A549 (cell line): ENCODE results near the gene NUAK1. TPM values are rescaled to one million over a fixed set of nuclear protein-coding genes. Genes with fewer than 3 reads are reported as not detected.

Source experiments
- ATAC-seq, 2 experiments: fragments of 200-7000 bp in 1 of 2; fragments of >200 bp in 1 of 2; cut with Nextera tagmentation in 1 of 2; cut with Tn5 transposase in 1 of 2; 3 replicates each; pipeline versions ENCODE4 v1.8.0 to v1.9.1; 2018 to 2020; ENCODE audit warnings: mild to moderate bottlenecking in 1 of 2, moderate library complexity in 1 of 2
- CTCF ChIA-PET: fragments of 300-600 bp; sonication (Branson Sonifier 250); formaldehyde crosslinking; extraction: SDS; loops from one replicate; lab custom pipeline; 2021; ENCODE audit warnings: antibody characterized with exemption, inconsistent platforms; lab: Yijun Ruan, JAX
- POLR2A ChIA-PET: fragments of 350-600 bp; formaldehyde crosslinking; extraction: SDS; loops from one replicate; lab custom pipeline; 2021; ENCODE audit warnings: antibody characterized with exemption, inconsistent platforms; lab: Yijun Ruan, JAX
- DNase-seq, 2 experiments: peaks; one replicate each; pipeline versions ENCODE4 v3.0.0 to v3.0.0-alpha.2; 2011 to 2016; ENCODE audit warnings: low read depth in 1 of 2, low spot score in 1 of 2
- FAIRE-seq: peaks from 2 replicates; lab custom pipeline; 2011; peaks lifted over from hg19 to GRCh38; lab: Jason Lieb, UNC
- H3K27ac ChIP-seq, 2 experiments: fragments of >200 bp; sonication (Bioruptor Twin); formaldehyde crosslinking; 3 replicates each; pipeline ENCODE4 v1.5.1; 2016 to 2017
- H3K4me1 ChIP-seq: fragments of >200 bp; sonication (Bioruptor Twin); formaldehyde crosslinking; 3 replicates; pipeline ENCODE4 v1.6.1; 2016
- H3K4me2 ChIP-seq: fragments of >200 bp; sonication (Bioruptor Twin); formaldehyde crosslinking; 3 replicates; pipeline ENCODE4 v1.6.1; 2016
- H3K4me3 ChIP-seq: fragments of >200 bp; sonication (Bioruptor Twin); formaldehyde crosslinking; 3 replicates; pipeline ENCODE4 v1.5.1; 2016
- H3K9me3 ChIP-seq: fragments of >200 bp; sonication (Bioruptor Twin); formaldehyde crosslinking; 3 replicates; pipeline ENCODE4 v1.6.1; 2016
- ATOH8 ChIP-seq: fragments of 250-450 bp; sonication (Bioruptor Pico); IDR thresholded peaks from 2 replicates; pipeline ENCODE4 v1.5.0; 2020; ENCODE audit warnings: low read depth, mild to moderate bottlenecking, moderate library complexity
- BCL3 ChIP-seq: fragments of >200 bp; sonication (Bioruptor Twin); formaldehyde crosslinking; IDR thresholded peaks from 3 replicates; pipeline ENCODE4 v1.6.1; 2016
- CHD4 ChIP-seq: fragments of 200-600 bp; sonication (generic); IDR thresholded peaks from 2 replicates; pipeline ENCODE4 v1.6.1; 2016; ENCODE audit warnings: antibody characterized with exemption, mild to moderate bottlenecking, borderline replicate concordance
- ELK1 ChIP-seq: fragments of 150-350 bp; IDR thresholded peaks from 2 replicates; pipeline ENCODE4 v1.6.1; 2014; ENCODE audit warnings: low read depth, mild to moderate bottlenecking, low read length
- EP300 ChIP-seq, 2 experiments: fragments of >200 bp; sonication (Bioruptor Twin); formaldehyde crosslinking; IDR thresholded peaks; 2 replicates in 1 of 2; 3 replicates in 1 of 2; pipeline ENCODE4 v1.6.1; 2016 to 2017
- FOSL2 ChIP-seq, 2 experiments: fragments of 450-650 bp in 1 of 2; fragments of >200 bp in 1 of 2; sonication (Bioruptor Twin) in 1 of 2; formaldehyde crosslinking; IDR thresholded peaks; 2 replicates each; pipeline versions ENCODE4 v1.5.0 to v1.6.1; 2016 to 2020; ENCODE audit warnings: mild to moderate bottlenecking in 1 of 2, moderate library complexity in 1 of 2
- HDAC2 ChIP-seq: fragments of 200-600 bp; sonication (generic); IDR thresholded peaks from 2 replicates; pipeline ENCODE4 v1.6.1; 2016
- HMGXB4 ChIP-seq: fragments of 250-450 bp; sonication (Bioruptor Pico); IDR thresholded peaks from 2 replicates; pipeline ENCODE4 v1.5.0; 2021; ENCODE audit warnings: mild to moderate bottlenecking, moderate library complexity, borderline replicate concordance
- JUN ChIP-seq, 2 experiments: fragments of >200 bp; sonication (Bioruptor Twin); formaldehyde crosslinking; IDR thresholded peaks; 2 replicates in 1 of 2; 3 replicates in 1 of 2; pipeline ENCODE4 v1.6.1; 2016 to 2017
- KDM5A ChIP-seq: fragments of 200-600 bp; sonication (generic); IDR thresholded peaks from 2 replicates; pipeline ENCODE4 v1.6.1; 2016; ENCODE audit warnings: antibody characterized with exemption, mild to moderate bottlenecking
- NFE2L2 ChIP-seq: fragments of 150-350 bp; conservative IDR thresholded peaks from 2 replicates; pipeline ENCODE4 v1.6.1; 2014; ENCODE audit warnings: low read length
- PBX3 ChIP-seq: IDR thresholded peaks from 2 replicates; pipeline ENCODE4 v1.6.1; 2012
- PHF8 ChIP-seq: fragments of 200-600 bp; sonication (generic); IDR thresholded peaks from 2 replicates; pipeline ENCODE4 v1.6.1; 2016; ENCODE audit warnings: low read depth, mild to moderate bottlenecking, antibody characterized with exemption, moderate library complexity, borderline replicate concordance
- POLR2AphosphoS2 ChIP-seq: conservative IDR thresholded peaks from 2 replicates; pipeline ENCODE4 v1.6.1; 2012; ENCODE audit warnings: low read length, improper control_type of control experiment, inconsistent platforms
- RAD21 ChIP-seq, 2 experiments: fragments of >200 bp in 1 of 2; sonication (Bioruptor Twin) in 1 of 2; formaldehyde crosslinking in 1 of 2; IDR thresholded peaks in 1 of 2; conservative IDR thresholded peaks in 1 of 2; 2 replicates in 1 of 2; 3 replicates in 1 of 2; pipeline ENCODE4 v1.6.1; 2012 to 2018; ENCODE audit warnings: inconsistent platforms in 1 of 2
- RARB ChIP-seq: fragments of 250-450 bp; sonication (Bioruptor Pico); IDR thresholded peaks from 2 replicates; pipeline ENCODE4 v1.8.0; 2021; ENCODE audit warnings: mild to moderate bottlenecking, moderate library complexity
- ZC3H11A ChIP-seq: fragments of 450-650 bp; IDR thresholded peaks from 2 replicates; pipeline ENCODE4 v1.6.1; 2014; ENCODE audit warnings: antibody characterized with exemption, mild to moderate bottlenecking
- ZFP36 ChIP-seq: fragments of 450-650 bp; IDR thresholded peaks from 2 replicates; pipeline ENCODE4 v1.6.1; 2014; ENCODE audit warnings: borderline replicate concordance; ENCODE audit not compliant: partially characterized antibody
- ZNF302 ChIP-seq: fragments of 250-450 bp; sonication (Bioruptor Pico); IDR thresholded peaks from 2 replicates; pipeline ENCODE4 v1.9.0; 2021; ENCODE audit warnings: inconsistent platforms, mild to moderate bottlenecking, moderate library complexity
- ZSCAN20 ChIP-seq: fragments of 250-450 bp; sonication (Bioruptor Pico); IDR thresholded peaks from 2 replicates; pipeline ENCODE4 v1.8.0; 2022; ENCODE audit warnings: mild to moderate bottlenecking, moderate library complexity
- WGBS: methylation state at CpG from one replicate; pipeline ENCODE4 v1.1.6; 2017; ENCODE audit errors: missing lambda C conversion rate; 5-methylcytosine and 5-hydroxymethylcytosine counted together
- polyA plus RNA-seq, 4 experiments: library from polyadenylated mRNA; depleted of rRNA in 3 of 4; stranded (reverse); fragments of >200 nt; fragmentation: RNase III in 1 of 4; extraction: RNeasy Plus Mini Kit Qiagen cat#74134 plus additional on column Dnase treatment in 1 of 4; gene quantifications; 2 replicates in 3 of 4; 3 replicates in 1 of 4; pipeline ENCODE4 v1.2.3, GENCODE V29; 2011 to 2017

NUAK1 gene
- polyA plus RNA-seq, 2 of the 4 experiments (the other 2 are of a cell fraction): 20.8 to 22.3 TPM

GRCh38 chr12:106039646-106040404 lies 98.9 kb downstream of the NUAK1 start:
- Histone ChIP-seq H3K27ac (0 out of 6 replicates have a peak overlapping the region, but pooled peaks of 1 of the 2 experiments have one; percentile 13), H3K4me3 (no peak overlapping the region), H3K4me1 (peaks cover 7% of the 10 kb centered on the region)
- ATAC-seq (no peak; a peak in 1 of 6 replicates), FAIRE-seq (no peak)
- 66% methylated on average over 2 of the region's 2 CpGs for WGBS
- POLR2A ChIA-PET: no interaction called here
- TF ChIP-seq POLR2AphosphoS2 (no peak), RAD21 (conservative IDR thresholded peaks at IDR 0.05 in 1 of 2, IDR thresholded peaks at IDR 0.05 in 1 of 2) (no peak), FOSL2 (IDR thresholded peaks at IDR 0.05) (no peak), FOSL2 (CRISPR knock-in tag; IDR thresholded peaks at IDR 0.05) (no peak), ZNF302 (no peak), HDAC2 (no peak), ZC3H11A (no peak), ZFP36 (no peak), ATOH8 (no peak), KDM5A (no peak), BCL3 (no peak), NFE2L2 (no peak), EP300 (IDR thresholded peaks at IDR 0.05) (no peak), CHD4 (no peak), PBX3 (no peak), ZSCAN20 (no peak), PHF8 (no peak), HMGXB4 (CRISPR knock-in tag) (no peak), ELK1 (no peak)
- TF ChIP-seq, all 56 proteins: peak for 0
- H3K4me2 ChIP-seq: no peak overlapping the region
- CTCF ChIA-PET: interaction anchor here (1.2 to 1.4 kb wide), 4 partner anchors 9 to 620 kb away, joined by 3 to 7 read pairs (median 3); no protein-coding TSS in a partner anchor
- H3K9me3 ChIP-seq: no peaks in the 10 kb centered on the region
- DNase-seq: no peak

GRCh38 chr12:106039242-106039641 lies 99.5 kb downstream of the NUAK1 start:
- Histone ChIP-seq H3K4me1 (peaks cover 3% of the 10 kb centered on the region; the same call in 1 of the 3 replicates), H3K9me3 (no peaks in the 10 kb centered on the region), H3K27ac (no peak overlapping the region), H3K4me2 (no peak overlapping the region), H3K4me3 (no peak overlapping the region)
- DNase-seq (no peak), ATAC-seq (no peak), FAIRE-seq (no peak)
- ChIA-PET POLR2A (no interaction called here), CTCF (interaction anchor here (1.2 to 1.4 kb wide), 4 partner anchors 9 to 619 kb away, joined by 3 to 7 read pairs (median 3); no protein-coding TSS in a partner anchor)
- no peak for TF ChIP-seq RARB
- no peak for TF ChIP-seq JUN (IDR thresholded peaks at IDR 0.05)
- 98% methylated on average over 6 of the region's 6 CpGs for WGBS
